Activated naive CD4-positive, alpha-beta T cell treated with anti-CD3 and anti-CD28 coated beads, Interleukin-2, amount 10 ng/mL, durations not matched to agents 7 days and 5 days (primary cell): ENCODE data around the gene CNGB1.

Source experiments
- CTCF ChIA-PET: fragments of 350-600 bp; sonication (Branson Sonifier 250); formaldehyde crosslinking; loops from one replicate; lab custom pipeline; 2021; ENCODE audit warnings: antibody characterized with exemption; lab: Charles Lee
- DNase-seq: peaks from one replicate; pipeline ENCODE4 v3.0.0-alpha.2; 2020
- H3K27ac Mint-ChIP-seq: one replicate; pipeline ENCODE4 v1.8.0; 2021; ENCODE audit warnings: mild to moderate bottlenecking, moderate library complexity, mixed read lengths
- H3K27me3 Mint-ChIP-seq: one replicate; pipeline ENCODE4 v1.8.0; 2021; ENCODE audit warnings: mild to moderate bottlenecking, mixed read lengths
- H3K36me3 Mint-ChIP-seq: one replicate; pipeline ENCODE4 v1.8.0; 2021; ENCODE audit warnings: mixed read lengths
- H3K4me1 Mint-ChIP-seq: one replicate; pipeline ENCODE4 v1.8.0; 2021; ENCODE audit warnings: mixed read lengths
- H3K4me3 Mint-ChIP-seq: one replicate; pipeline ENCODE4 v1.8.0; 2021; ENCODE audit warnings: mild to moderate bottlenecking, moderate library complexity, mixed read lengths
- H3K9me3 Mint-ChIP-seq: one replicate; pipeline ENCODE4 v1.8.0; 2021; ENCODE audit warnings: mixed read lengths

The CNGB1 gene

GRCh38 chr16:57977418-57978069 is 6.6 kb upstream of the CNGB1 start:
- Mint-ChIP-seq H3K27me3 (peaks cover 14% of the 10 kb centered on the region), H3K36me3 (no peaks in the 10 kb centered on the region), H3K4me1 (no peaks in the 10 kb centered on the region), H3K9me3 (no peaks in the 10 kb centered on the region), H3K4me3 (no peak overlapping the region), H3K27ac (no peak overlapping the region)
- DNase-seq, result no peak
- CTCF ChIA-PET, result interaction anchor here (2.1 kb wide), 1 partner anchor 21 kb away, joined by 6 read pairs; no protein-coding TSS in a partner anchor

- peaks cover 5% of the 10 kb centered on the region for H3K4me1 Mint-ChIP-seq
- no peak overlapping the region for H3K27ac Mint-ChIP-seq
- H3K4me3 Mint-ChIP-seq, result no peak overlapping the region
- no peaks in the 10 kb centered on the region for H3K9me3 Mint-ChIP-seq
- H3K36me3 Mint-ChIP-seq, result no peaks in the 10 kb centered on the region
- no peak for DNase-seq
- H3K27me3 Mint-ChIP-seq, result peaks cover 19% of the 10 kb centered on the region
- CTCF ChIA-PET, result interaction anchor here (2.1 kb wide), 1 partner anchor 22 kb away, joined by 6 read pairs; no protein-coding TSS in a partner anchor
These were observed 5.4 kb upstream of the CNGB1 start for GRCh38 chr16:57976331-57976796.

DNA sequence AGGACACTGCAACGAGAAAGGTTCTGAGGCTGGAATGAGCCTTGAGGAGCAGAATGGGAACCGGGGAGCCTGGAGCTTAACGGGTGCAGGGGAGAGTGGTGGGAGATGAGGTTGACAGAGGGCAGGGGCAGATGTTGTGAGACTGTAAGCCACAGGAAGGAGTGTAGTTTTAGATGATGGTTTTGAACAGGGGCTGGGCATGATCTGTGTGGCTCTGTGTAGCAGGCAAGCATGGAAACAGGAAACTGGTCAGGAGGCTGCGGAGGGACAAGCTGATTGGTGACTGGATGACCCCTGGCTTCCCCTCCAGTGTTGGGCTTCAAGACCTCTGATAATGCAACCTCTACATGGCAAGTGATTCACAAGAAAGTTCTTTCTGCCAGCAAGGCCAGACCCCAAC is 1.4 kb upstream of the CNGB1 start:
- Mint-ChIP-seq H3K4me3 (no peak overlapping the region), H3K27ac (no peak overlapping the region), H3K9me3 (no peaks in the 10 kb centered on the region), H3K4me1 (peaks cover 5% of the 10 kb centered on the region), H3K36me3 (no peaks in the 10 kb centered on the region), H3K27me3 (peaks cover 37% of the 10 kb centered on the region)
- no peak for DNase-seq
- CTCF ChIA-PET, result no interaction called here

DNA sequence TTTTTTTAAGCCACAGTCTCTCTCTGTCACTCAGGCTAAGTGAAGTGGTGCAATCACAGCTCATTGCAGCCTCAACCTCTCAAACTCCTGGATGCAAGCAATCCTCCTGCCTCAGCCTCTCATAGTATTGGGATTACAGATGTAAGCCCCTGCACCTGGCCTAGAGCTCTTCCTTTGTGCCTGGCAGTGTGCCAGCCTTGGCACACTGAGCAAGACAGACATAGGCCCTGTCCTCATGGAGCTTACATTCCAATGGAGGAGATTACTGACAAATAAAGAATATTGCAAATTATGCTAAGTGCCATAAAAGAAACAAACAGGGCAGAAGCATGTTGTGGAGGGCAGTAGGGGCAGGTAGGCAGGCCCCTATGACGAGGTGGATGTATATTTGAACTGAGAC is 920 bp upstream of the CNGB1 start:
- H3K27me3 Mint-ChIP-seq, result peaks cover 41% of the 10 kb centered on the region
- CTCF ChIA-PET, result no interaction called here

GRCh38 chr16:57970319-57970718 is 609 bp downstream of the CNGB1 start:
- CTCF ChIA-PET, result no interaction called here
- H3K36me3 Mint-ChIP-seq, result no peaks in the 10 kb centered on the region
- no peak overlapping the region for H3K4me3 Mint-ChIP-seq
- H3K4me1 Mint-ChIP-seq, result peaks cover 5% of the 10 kb centered on the region
- no peaks in the 10 kb centered on the region for H3K9me3 Mint-ChIP-seq
- H3K27me3 Mint-ChIP-seq, result peaks cover 32% of the 10 kb centered on the region
- no peak overlapping the region for H3K27ac Mint-ChIP-seq
- no peak for DNase-seq

More for the DNA sequence above, 920 bp upstream of the CNGB1 start:
- DNase-seq, result no peak
- Mint-ChIP-seq H3K4me1 (peaks cover 5% of the 10 kb centered on the region), H3K36me3 (no peaks in the 10 kb centered on the region), H3K4me3 (no peak overlapping the region), H3K9me3 (no peaks in the 10 kb centered on the region), H3K27ac (no peak overlapping the region)

DNA sequence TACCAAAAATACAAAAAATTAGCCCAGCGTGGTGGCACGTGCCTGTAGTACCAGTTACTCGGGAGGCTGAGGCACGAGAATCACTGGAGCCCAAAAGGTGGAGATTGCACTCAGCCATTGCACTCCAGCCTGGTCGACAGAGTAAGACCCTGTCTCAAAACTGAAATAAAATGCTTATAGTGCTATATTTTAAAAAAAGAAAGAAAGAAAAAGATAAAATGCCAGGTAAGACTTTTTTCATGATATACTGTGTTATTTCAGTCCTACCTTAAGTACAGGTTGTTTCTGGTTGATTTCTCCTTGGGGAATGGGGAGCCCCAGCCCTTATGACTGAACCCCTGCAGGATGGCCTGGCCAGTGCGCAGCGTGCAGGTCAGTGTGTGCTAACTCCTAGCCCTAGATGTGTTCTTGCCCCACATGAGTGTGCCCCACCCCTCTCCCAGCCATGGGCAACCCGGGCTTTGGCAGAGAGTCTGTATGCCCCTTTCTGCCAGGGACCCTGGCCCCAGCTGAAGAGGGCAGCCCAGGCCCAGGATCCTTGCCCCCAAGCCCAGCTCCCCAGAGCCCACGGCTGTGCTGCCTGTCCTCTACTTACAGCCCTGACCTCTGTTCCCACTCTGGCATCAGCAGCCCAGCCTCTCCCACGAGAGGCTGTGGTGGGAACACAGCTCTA is 1.3 kb downstream of the CNGB1 start:
- Mint-ChIP-seq H3K9me3 (no peaks in the 10 kb centered on the region), H3K4me3 (no peak overlapping the region), H3K27ac (no peak overlapping the region), H3K36me3 (no peaks in the 10 kb centered on the region), H3K4me1 (peaks cover 5% of the 10 kb centered on the region), H3K27me3 (peaks cover 32% of the 10 kb centered on the region)
- CTCF ChIA-PET, result no interaction called here
- no peak for DNase-seq

DNA sequence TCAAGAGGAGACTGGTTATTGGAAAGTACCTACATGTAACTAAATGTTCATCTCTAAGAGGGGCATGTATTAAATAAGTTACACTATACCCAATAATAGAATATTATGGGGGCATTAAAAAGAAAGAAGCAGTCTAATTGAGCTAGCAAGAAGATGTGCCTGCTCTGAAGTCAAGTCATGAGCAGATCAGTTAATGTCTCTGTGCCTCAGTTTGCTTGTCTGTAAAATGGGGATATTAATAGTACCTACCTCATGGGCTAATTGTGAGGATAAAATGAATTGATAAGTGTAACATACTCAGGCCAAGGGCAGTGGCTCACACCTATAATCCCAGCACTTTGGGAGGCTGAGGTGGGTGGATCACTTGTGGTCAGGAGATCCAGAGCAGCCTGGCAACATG is 3.0 kb downstream of the CNGB1 start:
- no peaks in the 10 kb centered on the region for H3K9me3 Mint-ChIP-seq
- peaks cover 5% of the 10 kb centered on the region for H3K4me1 Mint-ChIP-seq
- no peaks in the 10 kb centered on the region for H3K36me3 Mint-ChIP-seq
- H3K27ac Mint-ChIP-seq, result no peak overlapping the region
- CTCF ChIA-PET, result no interaction called here
- H3K27me3 Mint-ChIP-seq, result peaks cover 28% of the 10 kb centered on the region
- H3K4me3 Mint-ChIP-seq, result no peak overlapping the region
- DNase-seq, result no peak

GRCh38 chr16:57966986-57967385 is 3.9 kb downstream of the CNGB1 start:
- DNase-seq, result no peak
- Mint-ChIP-seq H3K4me3 (no peak overlapping the region), H3K27ac (no peak overlapping the region), H3K27me3 (peaks cover 31% of the 10 kb centered on the region), H3K9me3 (no peaks in the 10 kb centered on the region), H3K36me3 (no peaks in the 10 kb centered on the region), H3K4me1 (peaks cover under 1% of the 10 kb centered on the region)
- CTCF ChIA-PET, result interaction anchor here (0.5 kb wide), 1 partner anchor 372 kb away, joined by 3 read pairs; no protein-coding TSS in a partner anchor

- Mint-ChIP-seq H3K27ac (no peak overlapping the region), H3K27me3 (peaks cover 26% of the 10 kb centered on the region), H3K9me3 (no peaks in the 10 kb centered on the region), H3K4me1 (no peaks in the 10 kb centered on the region), H3K36me3 (no peaks in the 10 kb centered on the region), H3K4me3 (no peak overlapping the region)
- CTCF ChIA-PET, result interaction anchor here (0.5 kb wide), 1 partner anchor 371 kb away, joined by 3 read pairs; no protein-coding TSS in a partner anchor
- no peak for DNase-seq
These were observed 4.6 kb downstream of the CNGB1 start for GRCh38 chr16:57966204-57966771.

- DNase-seq, result no peak
- Mint-ChIP-seq H3K27me3 (peaks cover 8% of the 10 kb centered on the region), H3K4me3 (no peak overlapping the region), H3K27ac (no peak overlapping the region), H3K36me3 (no peaks in the 10 kb centered on the region), H3K4me1 (no peaks in the 10 kb centered on the region), H3K9me3 (no peaks in the 10 kb centered on the region)
- CTCF ChIA-PET, result no interaction called here
These were observed 6.7 kb downstream of the CNGB1 start for GRCh38 chr16:57964157-57964700.

GRCh38 chr16:57962756-57963155 is 8.2 kb downstream of the CNGB1 start:
- no peak overlapping the region for H3K27ac Mint-ChIP-seq

DNA sequence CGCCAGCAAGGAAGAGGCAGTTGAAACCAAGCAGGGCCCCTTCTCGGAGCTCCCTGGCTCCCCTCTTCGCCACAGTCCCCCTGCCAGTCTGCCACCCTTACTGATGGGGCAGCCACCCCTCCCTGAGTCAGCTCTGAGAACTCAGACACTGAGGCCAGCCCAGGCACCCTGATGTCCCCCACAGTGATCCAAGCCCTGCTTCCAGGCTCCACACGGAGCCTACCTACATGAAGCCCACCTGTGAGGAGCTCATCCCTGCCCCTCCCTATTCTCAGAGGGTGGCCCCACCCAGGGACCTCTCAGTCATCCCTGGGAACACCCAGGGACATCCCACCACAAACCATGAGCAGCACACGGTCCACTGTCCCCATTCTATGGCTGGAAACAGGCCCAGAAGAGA is 8.9 kb downstream of the CNGB1 start:
- Mint-ChIP-seq H3K4me3 (no peak overlapping the region), H3K27me3 (peaks cover 11% of the 10 kb centered on the region), H3K36me3 (no peaks in the 10 kb centered on the region), H3K4me1 (no peaks in the 10 kb centered on the region), H3K27ac (no peak overlapping the region), H3K9me3 (no peaks in the 10 kb centered on the region)
- DNase-seq, result no peak
- CTCF ChIA-PET, result no interaction called here

More at GRCh38 chr16:57962756-57963155, 8.2 kb downstream of the CNGB1 start:
- Mint-ChIP-seq H3K4me1 (no peaks in the 10 kb centered on the region), H3K4me3 (no peak overlapping the region), H3K36me3 (no peaks in the 10 kb centered on the region), H3K27me3 (peaks cover 13% of the 10 kb centered on the region), H3K9me3 (no peaks in the 10 kb centered on the region)
- CTCF ChIA-PET, result interaction anchor here (0.6 kb wide), 1 partner anchor 19 kb away, joined by 3 read pairs; no protein-coding TSS in a partner anchor
- no peak for DNase-seq

DNA sequence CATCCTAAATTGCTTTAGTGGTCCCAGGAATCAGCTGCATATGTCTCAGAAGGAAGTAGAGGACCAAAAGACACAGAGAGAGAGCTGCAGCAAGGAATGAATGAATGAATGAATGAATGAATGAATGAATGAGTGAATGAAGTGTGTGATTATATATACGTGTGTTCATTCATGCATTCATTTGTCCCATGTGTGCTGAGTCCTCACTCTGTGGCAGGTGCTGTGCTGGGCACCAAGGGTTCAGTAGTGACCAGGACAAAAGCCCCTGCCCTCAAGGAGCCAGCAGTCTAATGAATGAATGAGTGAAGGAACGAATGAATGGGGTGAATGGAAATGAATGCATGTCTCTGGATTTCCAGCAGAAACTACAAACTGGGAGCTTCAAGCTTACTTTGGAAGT is 9.4 kb downstream of the CNGB1 start:
- Mint-ChIP-seq H3K36me3 (no peaks in the 10 kb centered on the region), H3K4me1 (no peaks in the 10 kb centered on the region), H3K27me3 (peaks cover 8% of the 10 kb centered on the region), H3K27ac (no peak overlapping the region), H3K9me3 (no peaks in the 10 kb centered on the region), H3K4me3 (no peak overlapping the region)
- DNase-seq, result no peak
- CTCF ChIA-PET, result no interaction called here

GRCh38 chr16:57960826-57961472 is 10.0 kb downstream of the CNGB1 start:
- CTCF ChIA-PET, result no interaction called here

More at GRCh38 chr16:57960826-57961472, 10.0 kb downstream of the CNGB1 start:
- Mint-ChIP-seq H3K27me3 (peaks cover 8% of the 10 kb centered on the region), H3K9me3 (no peaks in the 10 kb centered on the region), H3K4me3 (no peak overlapping the region), H3K27ac (no peak overlapping the region), H3K36me3 (no peaks in the 10 kb centered on the region), H3K4me1 (no peaks in the 10 kb centered on the region)
- no peak for DNase-seq
